AML-193 (cell line): ENCODE results near the gene MYH9.

Experiments
- DNase-seq, 2 experiments: peaks; one replicate each; lab custom pipeline; 2025; lab: John Stamatoyannopoulos, UW

MYH9 gene

DNA sequence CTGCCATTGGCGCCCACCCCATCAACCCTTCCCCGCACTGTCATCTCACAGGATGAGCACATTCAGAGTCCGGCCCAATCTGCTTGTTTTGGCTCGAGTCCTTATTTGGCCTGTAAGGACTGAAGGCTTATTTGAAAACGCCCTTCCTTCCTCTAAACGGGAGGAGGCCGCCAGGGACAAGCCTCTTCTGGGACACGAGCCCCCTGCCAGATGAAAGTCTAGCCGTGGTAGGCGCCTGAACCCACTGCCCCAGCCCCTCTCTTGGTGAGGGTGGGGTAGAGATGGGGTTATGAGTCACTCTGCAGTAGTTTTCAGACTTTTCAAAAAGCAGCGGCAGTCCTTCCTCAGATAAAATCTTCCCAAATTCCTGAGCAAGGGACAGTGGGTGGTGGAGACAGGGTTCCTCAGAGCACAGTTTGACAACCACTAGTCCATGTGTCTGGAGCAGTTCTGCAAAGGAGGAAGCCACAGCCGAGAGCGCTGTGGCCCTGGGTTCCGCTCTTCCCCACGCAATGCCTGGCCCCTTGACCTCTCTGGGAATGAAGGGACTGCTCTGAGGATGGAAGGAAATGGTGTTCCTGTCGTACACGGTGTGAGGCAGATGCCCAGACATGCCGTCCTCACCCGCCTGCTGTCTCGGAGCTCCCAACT lies 57.0 kb downstream of the MYH9 start:
- no peak for DNase-seq

DNA sequence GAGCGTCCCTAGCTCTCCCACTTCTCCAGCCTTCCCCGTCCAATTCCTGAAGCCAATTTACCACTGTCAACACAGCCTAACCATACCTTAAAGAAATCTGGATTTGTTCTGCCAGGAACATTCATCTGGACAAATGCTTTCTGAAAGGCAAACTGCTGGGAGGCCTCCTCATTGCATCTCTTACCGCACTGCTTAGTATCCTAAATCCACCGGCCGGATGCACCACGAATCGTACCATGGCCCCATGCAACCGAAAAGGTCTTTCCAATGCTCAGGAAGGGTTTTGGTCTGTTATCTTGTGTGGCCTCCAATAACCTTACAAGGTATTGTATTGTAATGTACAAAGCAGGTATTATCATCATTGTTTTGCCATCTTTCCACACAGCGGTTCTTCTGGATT lies 57.6 kb downstream of the MYH9 start:
- DNase-seq: no peak

DNA sequence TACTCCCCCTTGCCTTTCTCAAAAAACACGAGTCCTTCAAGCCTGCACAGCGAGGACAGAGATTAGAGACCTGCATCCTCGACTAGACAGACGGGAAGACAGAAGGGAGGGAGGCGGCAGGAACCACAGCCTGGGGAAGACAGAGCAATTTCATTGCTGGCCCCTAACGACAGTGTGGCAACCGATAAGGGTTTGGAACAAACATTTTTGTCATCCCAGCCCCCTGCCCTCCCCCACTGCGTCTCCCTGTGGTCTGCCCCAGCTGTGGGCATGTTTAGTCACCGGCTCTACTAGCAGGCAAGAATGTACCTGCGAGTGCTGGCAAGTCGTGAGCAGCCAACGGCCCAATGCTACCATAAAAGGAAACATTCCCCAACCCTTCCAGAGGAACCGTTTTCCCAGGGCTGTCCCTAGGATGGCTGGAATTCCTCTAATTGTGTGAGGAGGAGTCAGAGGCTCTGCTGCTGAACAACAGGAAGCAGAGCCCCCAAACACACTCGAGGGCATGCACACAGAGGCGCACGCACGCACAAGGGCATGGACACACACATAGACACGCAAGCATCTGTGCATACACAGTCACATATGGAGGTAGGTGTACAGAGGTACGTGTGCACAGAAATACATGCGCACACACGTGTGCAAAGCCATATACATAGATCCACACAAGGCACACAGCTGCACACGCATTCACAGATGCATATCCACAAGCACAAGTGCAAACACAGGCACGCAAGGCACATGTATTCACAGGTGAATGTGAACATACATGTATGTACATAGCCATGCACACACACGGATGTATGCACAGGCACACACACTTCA lies 58.3 kb downstream of the MYH9 start:
- no peak for DNase-seq

DNA sequence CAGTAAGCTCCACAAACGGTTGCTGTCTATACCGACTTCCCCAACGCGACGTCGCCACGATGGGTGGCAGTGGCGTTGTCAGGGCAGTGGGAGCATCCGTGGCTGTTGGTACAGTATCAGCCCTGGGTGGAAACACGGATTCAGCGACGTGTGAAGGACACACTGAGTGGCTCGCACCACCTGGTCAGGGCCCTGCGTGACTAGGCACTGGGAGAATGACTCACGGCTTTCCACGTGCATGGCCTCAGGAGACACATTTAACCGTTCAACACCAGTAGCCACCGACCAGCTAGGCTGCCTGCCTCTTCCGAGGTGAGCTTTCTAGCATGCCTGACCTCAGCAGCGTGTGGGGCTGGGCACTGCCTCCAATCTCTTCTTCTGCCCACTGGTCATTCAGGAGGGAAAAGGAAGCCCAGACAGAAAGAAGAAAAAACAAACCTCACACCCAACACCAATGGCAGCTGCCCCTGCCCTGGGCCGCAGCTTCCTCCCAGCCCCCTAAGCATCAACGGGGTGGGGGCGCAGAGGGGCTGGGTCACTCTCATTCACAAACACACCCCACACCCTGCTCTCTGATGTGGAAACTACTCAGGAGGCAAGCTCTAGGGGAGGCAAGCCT lies 59.0 kb downstream of the MYH9 start:
- no peak for DNase-seq

DNA sequence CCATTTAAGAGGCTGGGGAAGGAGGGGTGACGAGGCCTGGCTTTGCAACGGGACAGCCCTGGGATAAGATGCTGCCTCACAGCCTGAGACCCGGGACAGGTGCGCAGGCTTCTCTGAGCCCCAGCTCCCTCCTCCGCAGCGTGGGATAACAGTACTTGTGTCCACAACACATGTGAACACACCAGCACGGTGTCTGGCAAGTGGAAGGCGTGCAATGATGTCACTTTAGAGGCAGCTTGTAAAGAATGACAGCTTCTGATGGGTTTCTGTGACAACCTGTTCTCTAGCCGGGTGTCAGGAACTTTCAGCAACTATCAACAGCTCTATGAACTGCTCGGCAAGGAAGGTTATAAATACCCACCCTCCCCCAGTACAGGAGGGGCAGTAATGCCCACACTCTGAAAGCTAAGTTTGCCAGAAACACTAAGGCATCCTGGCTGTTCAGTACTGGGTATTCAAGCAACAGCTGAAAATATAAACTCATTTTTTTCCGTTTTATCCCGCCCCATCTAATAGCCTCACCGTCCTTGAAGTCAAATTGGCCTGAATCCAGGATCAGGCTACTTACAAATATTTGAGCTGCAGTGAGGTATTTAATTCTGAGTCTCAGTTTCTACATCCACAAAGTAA lies 59.7 kb downstream of the MYH9 start:
- no peak for DNase-seq

DNA sequence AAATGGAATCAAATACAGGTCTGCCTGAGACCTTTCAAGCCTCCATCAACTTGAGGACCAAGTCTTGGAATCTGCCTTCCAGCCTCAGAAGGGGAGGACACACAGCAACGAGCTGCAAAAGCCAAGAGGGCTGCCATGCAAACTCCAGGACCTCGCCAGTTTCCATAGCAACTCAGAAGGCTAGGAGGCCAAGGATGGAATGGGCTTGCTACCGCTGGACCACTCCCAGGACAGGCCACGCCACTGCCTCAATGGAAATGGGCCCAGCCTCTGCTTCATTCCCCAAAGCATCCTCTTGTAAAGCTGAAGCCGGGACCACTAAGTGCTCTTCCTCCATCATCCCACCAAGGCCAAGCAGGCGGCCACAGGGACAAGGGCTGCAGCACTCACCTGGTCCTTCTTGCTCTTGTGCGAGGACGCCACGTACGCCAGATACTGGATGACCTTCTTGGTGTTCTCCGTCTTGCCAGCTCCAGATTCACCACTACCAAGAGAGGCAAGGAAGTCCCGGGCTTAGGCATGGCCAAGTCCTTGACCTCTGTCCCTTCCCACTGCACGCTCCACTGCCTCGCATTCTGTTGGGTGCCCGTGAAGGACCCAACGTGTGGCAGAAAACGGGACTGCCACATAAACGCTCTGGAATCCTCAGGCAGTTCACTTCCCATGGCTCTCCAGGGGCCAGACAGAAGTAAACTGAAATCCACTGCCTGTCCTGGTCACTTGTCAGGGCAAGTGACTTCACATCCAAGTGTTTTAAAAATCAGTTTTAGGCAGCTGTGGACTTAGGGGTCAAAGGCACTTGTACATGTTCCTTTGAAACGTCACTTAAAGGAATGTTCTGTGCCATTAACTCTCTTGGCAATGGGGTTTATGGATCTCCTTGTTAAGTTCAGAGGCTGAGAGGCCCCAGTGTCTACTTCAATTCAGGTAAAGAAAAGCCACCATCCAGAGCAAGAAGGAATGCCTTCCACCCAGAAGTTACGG lies 61.3 kb downstream of the MYH9 start:
- no peak for DNase-seq

DNA sequence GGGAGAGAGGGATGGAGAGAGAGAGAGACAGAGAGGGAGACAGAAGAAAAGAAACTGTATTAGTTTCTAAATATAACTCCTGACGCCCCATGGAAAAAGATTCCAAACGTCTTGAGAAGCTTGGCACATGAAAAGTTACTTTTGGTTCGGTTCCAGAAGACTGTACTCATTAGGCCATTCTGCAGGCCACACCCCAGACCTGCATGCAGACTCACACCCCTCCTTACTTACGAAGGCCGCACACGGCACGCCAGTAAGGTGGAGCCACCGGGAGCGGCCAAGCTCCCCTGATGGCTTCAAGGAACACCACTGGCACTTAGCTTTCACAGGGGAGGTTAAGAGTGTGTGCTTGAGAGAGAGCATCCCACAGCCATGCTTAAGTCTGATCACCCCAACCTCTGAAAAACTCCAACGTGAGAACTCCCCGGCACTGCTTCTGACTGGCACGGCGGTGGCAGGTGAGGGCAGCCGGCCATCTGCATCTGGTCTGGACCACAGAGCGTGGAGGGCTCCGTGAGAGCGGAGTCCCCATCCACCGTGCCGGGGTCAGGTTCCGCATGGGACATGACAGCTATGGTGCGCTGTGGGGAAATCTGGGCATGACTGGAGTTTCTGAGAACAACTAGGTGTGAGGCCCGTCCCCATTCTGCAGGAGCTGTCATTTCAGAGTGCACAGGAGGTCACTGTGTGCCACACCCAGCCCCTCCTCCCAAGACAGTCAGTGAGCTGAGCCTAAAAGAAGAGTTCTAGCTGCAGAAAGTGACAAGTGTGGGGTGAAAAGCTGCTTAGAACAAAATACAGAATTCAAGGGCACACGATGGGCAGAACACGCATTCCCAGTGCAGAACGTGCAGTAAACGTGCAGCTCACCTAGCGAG lies 62.4 kb downstream of the MYH9 start:
- DNase-seq: no peak

DNA sequence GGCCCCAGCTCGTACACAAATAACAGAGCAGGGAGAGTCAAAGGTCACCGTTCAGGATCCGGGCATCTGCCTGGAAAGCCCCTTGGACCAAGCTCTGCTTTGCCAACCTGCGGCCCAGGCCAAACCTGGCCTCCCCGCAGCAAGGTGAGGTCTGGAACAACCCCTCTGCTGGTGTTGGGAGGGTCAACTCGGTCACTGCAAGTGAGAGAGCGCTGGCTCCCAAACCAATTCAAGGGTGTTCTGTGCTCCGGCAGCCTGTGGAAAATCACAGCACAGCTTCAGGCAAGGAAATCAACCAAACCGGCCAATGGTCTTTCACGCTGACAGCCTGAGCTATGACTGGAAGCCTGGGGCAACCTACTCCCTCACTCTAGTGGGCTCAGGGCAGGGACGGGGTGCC lies 63.4 kb downstream of the MYH9 start:
- DNase-seq: no peak

DNA sequence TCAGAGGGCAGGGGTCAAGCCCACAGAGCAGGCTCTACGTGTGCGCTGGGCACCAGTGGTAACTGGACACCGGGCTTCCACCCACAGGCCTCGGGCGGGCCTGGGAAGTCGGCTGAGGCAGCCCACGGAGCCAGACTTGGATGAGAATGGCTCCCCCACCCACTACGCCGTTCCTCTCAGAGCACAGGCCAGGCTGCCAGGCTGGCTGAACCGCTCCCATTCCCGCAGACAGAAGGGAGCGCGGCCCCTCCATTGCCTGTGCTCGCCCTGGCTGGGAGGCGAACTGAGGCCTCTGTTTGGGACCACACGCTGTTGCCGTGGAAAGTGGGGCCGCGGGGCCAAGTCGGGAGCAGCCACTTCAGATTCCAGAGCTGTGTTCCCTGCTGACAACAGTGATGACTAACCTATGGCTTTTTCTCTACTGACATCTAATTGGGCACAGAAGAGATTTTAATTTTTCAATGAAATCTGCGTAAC lies 63.9 kb downstream of the MYH9 start:
- no peak for DNase-seq

DNA sequence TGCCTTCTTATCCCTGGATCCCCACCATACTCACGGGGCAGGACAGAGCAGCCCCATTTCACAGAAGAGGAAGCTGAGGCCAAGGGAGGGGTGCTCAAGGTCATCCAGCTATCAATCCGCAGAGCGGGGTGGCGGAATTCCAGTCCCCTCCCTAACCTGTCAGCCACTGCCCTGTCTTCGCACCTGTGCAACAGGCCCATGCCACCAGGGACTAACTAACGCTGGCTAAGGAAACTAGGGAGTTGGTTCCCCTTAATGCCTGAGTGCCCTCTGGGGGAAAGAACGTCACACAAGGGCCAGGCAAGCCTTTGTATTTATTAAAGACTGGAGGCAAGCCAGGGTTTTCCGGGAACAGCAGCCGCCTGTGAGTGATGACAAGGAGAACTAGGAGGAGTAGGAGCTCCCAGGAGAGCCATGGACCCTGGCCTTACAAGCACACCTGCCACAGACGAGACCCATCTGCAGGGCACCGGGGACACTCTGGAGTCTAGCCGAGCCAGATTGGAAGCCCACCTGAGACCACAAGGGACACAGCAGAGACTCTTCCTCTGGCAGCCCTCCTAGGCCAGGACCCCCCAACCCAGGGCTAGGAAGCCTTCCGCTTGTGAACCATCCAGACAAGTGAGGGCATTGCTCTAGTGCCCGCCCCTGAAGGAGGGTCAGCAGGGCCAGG lies 64.4 kb downstream of the MYH9 start:
- no peak for DNase-seq

DNA sequence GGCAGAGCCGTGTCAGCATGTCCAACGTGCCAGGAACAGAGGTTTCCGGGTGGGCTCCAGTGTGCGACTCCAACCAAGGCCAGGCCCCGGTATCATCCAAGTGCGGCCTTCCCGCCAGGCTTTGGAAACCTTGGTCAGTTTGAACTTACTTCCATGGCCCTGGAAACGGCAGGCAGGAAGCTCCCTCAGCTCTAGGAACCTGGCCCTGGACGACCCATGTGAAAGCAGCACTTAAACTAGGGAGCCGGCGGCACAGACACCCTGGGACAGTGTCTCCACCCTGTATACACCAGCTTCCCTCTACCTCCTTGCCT lies 65.2 kb downstream of the MYH9 start:
- DNase-seq: no peak

DNA sequence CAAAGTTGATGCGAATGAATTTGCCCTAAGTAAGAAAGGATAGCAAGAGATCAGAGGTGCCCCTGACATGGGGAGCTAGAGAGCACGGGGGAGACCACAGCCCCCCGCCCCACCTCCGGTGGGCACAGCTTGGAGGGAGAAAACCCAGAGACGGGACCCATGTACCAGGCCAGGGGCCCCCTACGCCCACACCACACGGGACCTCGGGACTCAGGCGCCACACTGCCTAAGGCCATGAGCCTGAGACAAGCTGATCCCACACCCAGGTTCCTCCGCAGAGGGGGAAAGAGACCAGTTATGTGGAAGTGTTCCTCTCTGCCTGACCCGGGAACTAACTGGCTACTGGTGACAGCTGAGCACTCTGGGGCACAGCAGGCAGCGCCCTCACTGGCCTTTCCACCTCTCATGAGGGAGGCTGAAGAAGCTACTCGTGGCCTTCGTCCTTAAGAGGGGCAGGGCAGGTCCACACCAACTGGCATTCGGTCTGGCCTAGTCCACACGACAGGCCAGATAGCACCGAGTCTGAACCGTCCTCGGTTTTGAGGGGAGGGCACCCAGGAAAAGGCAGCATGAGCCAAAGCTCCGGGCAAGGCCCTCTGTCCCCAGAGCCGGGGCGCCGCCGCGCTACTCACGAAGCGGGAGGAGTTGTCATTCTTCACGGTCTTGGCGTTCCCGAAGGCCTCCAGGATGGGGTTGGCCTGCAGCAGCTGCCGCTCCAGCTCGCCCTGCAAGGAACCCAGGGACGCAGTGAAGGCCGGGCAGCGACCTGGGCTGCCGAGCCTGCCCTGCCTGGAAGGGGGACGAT lies 65.8 kb downstream of the MYH9 start:
- DNase-seq: no peak

DNA sequence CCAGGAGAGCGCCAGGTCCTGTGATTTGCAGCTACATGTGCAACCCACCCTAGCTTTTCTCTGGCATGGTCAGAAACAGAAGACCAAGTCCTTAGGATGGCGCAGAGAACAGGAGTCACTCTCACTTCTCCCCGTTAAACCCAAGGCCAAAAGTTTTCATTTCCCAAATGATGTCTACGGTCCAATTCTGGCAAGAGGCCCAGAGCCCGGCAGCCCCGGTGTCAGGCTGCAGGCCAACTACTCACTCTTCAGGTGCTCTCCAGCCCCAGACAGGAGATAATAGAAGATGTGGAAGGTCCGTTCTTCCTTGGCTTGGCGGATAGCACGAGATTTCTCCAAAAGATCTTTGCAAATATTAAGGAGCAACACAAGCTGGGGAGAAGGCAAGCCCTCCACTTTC lies 67.2 kb downstream of the MYH9 start:
- no peak for DNase-seq

DNA sequence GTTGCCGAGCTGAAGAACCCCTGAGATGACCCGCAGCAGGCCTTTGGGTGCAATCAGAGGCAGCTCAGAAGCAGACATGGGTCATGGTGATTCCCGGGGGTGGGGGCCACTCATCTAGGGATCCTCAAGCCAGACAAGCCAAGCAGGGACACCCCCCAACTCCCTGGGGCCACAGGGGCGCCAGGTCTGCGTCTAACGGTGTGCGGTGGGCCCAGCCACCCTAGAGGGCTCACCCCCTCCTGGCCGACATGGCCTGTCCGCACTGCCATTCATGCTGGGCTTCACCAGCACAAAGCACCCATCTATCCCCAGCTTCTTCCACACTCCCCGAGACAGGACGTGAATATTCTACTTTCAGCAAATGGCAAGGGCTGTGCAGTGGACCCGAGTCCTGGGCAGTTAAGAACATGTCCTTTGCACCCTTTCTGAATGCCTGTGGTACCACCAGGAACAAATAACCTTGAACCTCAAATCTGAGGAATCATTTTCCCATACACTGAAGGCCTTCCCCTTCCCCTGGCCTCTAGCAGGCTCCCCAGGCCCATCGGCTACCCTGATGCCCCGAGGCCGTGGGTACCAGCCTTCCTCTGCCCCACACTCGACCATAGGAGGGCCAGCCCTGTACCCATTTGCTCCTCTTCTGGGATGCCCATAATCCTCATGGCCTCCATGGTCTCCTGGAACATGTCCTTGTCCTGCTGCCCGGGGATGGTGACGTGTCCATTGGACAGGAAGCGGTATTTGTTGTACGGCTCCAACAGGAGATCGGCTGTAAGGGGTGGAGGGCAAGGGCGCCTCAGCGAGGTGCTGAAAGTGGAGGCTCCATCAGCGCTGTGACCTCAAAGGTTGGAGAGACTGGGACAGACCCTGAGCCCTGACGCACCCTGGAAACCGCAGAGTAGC lies 67.9 kb downstream of the MYH9 start:
- no peak for DNase-seq

DNA sequence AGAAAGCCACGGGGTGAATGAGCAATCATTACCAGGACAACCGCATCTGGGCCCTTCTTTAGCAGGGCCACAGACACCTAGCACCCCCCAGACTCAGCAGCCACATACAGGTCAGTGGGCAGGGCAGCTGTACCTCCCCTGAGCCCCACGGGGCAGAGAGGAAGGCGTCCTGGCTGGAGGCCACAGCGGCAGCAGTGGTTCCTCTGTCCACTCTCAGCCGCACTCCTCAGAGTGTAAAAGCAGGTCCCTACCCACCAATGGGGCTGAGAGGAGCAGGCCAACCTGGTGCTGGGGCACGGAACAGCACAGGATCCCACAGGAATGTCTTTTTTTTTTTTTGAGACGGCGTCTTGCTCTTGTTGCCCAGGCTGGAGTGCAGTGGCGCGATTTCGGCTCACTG lies 69.3 kb downstream of the MYH9 start:
- DNase-seq: no peak

DNA sequence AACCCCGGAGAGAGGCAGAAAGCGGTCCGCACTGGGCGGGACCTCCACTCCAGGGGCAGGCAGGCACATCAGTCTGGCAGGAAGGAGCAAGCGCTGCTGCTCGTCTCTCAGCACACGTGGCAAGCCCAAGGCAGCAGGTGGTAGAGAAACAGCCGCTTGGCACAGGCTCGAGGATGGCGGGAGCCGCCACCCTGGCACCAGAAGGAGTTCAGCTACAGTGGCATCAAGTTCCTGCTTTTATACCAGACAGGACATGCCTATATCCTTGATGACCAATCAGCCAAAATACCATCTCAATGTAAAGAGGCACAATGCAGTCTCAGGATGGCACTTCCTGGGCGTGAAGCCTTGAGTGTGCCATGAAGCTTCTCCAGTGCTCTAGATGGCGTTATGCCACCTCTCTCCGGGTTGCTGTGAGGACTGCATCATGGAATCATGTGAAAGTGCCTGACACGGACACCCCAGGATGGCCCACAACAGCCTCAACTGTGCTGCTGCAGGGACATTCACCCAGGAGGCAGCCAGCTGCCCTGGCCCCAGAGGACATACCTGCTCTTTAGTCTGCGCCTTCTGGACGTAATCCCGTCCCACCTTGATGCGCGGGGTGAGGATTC lies 70.0 kb downstream of the MYH9 start:
- no peak for DNase-seq

DNA sequence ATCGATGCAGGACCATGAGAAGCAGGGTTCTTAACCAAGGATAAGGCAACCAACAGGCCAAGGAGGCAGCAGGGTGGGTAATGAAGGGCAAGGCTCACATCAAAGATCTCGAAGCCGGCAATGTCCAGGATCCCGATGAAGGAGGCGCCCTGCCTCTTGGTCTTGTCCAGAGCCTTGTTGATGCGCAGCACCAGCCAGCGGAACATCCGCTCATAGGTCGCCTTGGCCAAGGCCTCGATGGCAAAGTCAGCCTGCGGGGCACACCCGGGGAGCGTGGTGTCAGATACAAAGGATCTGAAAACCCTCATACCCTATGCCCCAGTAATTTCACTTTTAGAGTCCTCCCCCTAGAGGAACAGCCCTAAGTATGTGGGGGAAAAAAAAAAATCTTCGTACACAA lies 71.3 kb downstream of the MYH9 start:
- no peak for DNase-seq

DNA sequence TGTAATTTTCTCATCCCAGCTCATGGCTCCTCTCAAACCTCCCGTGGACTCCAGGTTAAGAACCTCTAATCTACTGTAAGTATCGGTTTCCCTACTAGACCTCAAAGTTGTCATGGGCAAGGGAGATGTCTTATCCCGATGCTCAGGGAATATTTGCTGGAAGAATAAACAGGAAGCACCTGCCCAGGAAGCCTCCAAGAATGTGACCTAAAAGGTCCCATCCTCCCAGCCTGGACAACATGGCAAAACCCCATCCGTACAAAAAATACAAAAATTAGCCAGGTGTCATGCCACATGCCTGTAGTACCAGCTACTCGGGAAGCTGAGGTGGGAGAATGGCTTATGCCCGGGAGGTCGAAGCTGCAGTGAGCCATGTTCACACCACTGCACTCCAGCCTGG lies 72.4 kb downstream of the MYH9 start:
- DNase-seq: no peak
